Measurements from ENCODE around the gene DCST2.

Gene DCST2

DNA sequence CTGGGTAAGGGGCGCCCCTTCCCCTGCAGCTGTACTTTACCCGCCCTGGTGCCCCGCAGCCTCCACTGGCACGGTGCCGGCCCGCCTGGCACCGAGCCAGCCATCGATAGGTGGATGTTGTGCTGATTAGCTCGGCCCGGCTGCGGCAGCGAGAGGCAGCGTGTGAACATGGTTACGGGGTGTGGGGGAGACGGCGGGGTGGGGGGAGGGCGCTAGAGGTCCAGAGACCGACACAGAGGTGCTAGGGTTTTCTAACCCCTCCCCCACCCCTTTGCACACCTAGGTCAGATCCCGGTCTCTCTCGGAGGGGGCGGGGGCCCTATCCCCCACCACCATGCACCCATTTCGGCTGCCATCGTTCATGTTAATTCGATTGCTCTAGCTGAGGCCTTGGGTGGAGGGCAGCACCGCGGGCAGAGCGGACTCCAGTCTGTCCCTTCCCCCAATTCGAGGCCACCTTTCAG is 36.6 kb upstream of the DCST2 start:
- DNase-seq (ENCODE audit: low read depth in 2 of 3, low spot score in 2 of 3) = no peak

DNA sequence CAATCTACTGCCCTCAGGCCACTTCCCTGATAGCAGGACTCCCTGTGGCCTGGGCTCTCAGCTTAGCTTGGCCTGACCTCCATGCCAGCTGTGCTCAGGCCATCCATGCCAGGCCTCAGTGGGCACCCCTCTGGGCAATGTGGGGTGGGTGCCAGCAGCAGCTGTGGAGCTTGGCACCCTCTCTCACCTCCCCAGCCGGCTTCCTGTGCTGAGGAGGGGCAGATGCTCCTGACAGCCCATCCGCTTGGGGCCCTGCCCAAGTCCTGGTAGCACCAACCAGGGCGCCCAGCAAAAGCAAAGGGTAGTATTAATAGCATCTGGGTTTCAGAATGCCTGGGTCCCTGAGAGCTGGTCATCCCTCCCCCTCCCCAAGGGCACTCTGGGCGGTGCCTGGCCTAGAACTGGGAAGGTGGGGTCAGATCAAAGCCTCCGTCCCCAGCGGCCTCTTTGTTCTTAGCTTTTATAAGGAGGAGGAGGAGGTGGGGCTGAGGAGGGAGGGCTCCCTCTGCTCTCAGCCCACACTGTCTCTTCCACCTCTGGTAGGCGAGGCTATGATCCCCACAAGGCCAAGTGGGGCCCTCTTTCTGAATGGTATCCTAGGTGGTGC is 36.1 kb upstream of the DCST2 start:
- no peak for DNase-seq (ENCODE audit: low read depth in 2 of 3, low spot score in 2 of 3)

DNA sequence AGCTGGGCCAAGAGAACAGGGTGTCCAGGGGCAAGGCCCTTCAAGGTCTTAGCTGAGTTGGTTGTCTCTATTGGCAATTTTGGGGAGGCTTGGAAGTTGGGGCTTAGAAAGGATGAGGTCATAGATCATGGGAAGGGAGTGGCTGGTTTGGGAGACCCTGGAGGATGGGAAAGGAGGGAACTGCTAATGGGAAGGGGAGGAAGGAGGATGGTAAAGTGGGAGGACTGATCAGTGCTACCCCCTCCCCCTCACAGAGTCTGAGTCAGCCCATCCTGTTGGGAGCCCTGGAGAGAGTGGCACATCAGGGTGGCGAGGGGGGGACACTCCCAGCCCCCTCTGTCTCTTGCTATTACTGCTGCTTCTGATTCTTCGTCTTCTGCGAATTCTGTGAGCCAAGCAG is 35.0 kb upstream of the DCST2 start:
- no peak for DNase-seq (ENCODE audit: low read depth in 2 of 3, low spot score in 2 of 3)

DNA sequence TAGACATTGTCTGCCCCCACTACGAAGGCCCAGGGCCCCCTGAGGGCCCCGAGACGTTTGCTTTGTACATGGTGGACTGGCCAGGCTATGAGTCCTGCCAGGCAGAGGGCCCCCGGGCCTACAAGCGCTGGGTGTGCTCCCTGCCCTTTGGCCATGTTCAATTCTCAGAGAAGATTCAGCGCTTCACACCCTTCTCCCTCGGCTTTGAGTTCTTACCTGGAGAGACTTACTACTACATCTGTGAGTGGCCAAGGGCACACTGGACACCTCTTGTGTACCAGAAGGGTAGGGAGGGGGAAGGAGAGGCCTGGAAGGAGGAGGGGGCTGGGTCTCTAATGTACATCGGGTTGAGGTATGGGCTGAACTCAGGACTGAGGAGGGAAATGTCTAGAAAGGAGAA is 33.2 kb upstream of the DCST2 start:
- DNase-seq (ENCODE audit: low read depth in 2 of 3, low spot score in 2 of 3) = no peak

GRCh38 chr1:155064832-155065429 is 31.4 kb upstream of the DCST2 start:
- DNase-seq (ENCODE audit: low read depth in 2 of 3, low spot score in 2 of 3) = no peak

GRCh38 chr1:155064111-155064831 is 30.7 kb upstream of the DCST2 start:
- no peak for DNase-seq (ENCODE audit: low read depth in 2 of 3, low spot score in 2 of 3)

DNA sequence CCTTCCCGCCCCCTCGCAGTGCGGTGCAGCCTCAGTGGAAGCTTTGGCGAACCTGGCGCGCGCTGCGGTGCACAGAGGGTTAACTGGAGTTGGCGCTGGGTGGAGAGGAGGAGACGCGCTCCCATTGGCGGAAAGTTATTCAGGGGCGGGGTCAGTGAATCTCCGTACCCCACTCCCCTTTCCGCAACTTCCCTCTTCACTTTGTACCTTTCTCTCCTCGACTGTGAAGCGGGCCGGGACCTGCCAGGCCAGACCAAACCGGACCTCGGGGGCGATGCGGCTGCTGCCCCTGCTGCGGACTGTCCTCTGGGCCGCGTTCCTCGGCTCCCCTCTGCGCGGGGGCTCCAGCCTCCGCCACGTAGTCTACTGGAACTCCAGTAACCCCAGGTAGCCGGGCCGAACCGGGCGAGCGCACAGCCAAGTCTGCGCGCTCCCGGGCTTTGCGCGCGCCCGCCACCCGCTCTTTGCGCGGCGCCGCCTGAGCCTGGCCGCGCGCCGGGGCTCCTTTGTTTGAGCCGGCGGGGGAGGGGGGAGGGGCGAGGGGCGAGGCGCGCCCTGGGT is 30.0 kb upstream of the DCST2 start, which contains the start of gene EFNA4:
Gene EFNA4, plus strand, starts transcription at position 191 of the 561 bp plus-strand sequence. Its CDS starts 84 bp downstream, at position 275.
- DNase-seq (ENCODE audit: low read depth in 2 of 3, low spot score in 2 of 3) = peak in 2 of 3 experiments; percentile 42 to 63

GRCh38 chr1:155062702-155063411 is 29.3 kb upstream of the DCST2 start:
- peak in 2 of 3 experiments; percentile 43 to 69 for DNase-seq (ENCODE audit: low read depth in 2 of 3, low spot score in 2 of 3)

- DNase-seq (ENCODE audit: low read depth in 2 of 3, low spot score in 2 of 3) = no peak
Observed at GRCh38 chr1:155062151-155062686, 28.6 kb upstream of the DCST2 start.

DNA sequence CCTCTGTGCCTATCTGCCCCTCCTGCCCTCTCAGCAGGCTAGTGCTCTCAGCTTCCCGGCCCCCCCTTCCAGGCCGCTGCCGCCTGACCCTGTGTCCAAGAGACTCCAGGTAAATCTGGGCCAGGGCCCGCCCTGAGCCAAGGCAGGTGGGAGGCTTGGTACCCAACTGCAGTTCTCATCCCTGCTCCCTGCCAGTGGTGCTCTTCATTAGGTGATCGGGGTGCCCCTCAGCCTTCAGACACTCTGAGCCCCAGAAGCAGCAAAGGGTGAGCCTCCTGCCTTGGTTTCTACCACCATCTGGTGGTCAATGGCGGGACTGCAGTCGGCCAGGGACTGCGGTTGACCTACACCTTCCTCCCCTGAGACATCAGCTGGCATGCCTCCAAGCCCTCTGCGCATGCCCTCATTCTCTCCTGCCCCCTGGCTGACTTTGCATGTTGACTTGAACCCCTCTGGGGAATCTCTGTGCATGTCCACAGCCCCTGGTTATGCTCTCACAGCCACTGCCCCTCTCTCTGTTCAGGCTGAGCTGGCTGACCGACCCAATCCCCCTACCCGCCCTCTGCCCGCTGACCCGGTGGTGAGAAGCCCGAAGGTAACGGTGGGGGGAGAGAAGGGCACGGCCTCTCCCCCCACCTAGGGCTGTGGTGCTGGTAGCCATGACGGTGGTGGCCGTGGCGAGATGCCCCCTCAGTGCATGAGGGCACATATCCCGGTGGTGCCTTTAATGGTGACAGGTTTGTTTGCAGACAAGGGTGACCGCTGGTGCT is 28.0 kb upstream of the DCST2 start:
- DNase-seq (ENCODE audit: low read depth in 2 of 3, low spot score in 2 of 3) = peak; percentile 82 to 100 (median 99)

DNA sequence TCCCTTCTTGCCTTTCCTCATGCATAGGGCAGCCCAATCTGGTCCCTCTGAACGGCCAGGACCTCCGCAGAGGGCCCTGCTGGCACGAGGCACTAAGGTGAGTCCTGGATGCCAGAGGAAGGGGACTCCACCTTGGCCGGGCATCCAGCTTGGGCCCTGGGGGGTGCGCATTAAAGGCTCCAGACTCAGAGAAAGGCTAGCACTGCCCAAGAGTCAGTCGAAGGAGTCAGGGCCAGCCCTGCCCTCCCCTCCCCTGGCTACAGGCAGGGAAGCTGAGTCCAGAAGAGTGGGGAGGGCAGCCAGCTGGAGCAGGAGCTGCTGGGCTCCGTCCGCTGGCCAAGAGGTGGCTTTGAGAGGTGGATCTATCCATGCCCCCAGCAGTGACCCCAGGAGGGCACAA is 27.2 kb upstream of the DCST2 start:
- no peak for DNase-seq (ENCODE audit: low read depth in 2 of 3, low spot score in 2 of 3)

- no peak for DNase-seq (ENCODE audit: low read depth in 2 of 3, low spot score in 2 of 3)
Observed at GRCh38 chr1:155057788-155058211, 24.2 kb upstream of the DCST2 start.

DNA sequence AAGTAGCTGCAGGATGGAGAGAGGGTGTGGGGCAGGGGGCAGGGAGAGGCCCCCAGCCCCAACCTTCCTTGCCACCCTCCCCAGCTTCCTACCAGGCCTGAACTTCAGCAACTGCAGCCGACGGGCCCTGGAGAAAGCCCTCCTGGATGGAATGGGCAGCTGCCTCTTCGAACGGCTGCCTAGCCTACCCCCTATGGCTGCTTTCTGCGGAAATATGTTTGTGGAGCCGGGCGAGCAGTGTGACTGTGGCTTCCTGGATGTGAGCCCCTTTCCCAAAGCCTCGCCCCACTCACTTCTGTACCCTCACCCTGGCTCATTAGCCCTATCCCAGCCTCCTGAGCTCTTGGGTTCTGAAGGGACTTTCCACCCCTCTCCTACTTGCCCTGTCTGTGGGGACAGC is 23.5 kb upstream of the DCST2 start:
- no peak for DNase-seq (ENCODE audit: low read depth in 2 of 3, low spot score in 2 of 3)

DNA sequence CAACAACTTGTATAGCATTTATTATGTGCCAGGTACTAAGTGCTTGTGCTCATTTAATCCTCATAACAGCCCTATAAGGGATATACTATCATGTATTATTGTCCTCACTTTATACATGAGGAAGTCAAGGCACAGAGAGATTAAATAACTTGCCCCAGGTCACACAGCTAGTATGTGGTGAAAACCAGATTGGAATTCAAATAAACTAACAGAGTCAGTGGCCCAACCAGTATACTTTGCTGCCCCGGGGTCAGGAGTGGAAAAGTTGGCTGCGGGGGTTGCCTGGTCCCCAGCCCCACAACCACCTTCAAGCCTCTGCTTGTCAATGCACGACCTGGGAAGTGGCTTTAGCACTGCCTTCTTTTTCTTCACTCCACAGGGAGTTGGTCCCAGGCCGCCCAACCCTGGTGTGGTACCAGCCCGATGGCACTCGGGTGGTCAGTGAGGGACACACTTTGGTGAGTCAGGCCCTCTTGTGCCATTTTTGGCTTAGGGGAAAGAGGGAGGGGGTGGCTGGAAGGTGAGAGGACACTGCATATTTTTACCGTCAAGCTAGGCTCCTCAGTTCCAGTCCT is 20.0 kb upstream of the DCST2 start:
- no peak for DNase-seq (ENCODE audit: low read depth in 2 of 3, low spot score in 2 of 3)

- no peak for DNase-seq (ENCODE audit: low read depth in 2 of 3, low spot score in 2 of 3)
Observed at GRCh38 chr1:155052439-155053395, 19.1 kb upstream of the DCST2 start.

DNA sequence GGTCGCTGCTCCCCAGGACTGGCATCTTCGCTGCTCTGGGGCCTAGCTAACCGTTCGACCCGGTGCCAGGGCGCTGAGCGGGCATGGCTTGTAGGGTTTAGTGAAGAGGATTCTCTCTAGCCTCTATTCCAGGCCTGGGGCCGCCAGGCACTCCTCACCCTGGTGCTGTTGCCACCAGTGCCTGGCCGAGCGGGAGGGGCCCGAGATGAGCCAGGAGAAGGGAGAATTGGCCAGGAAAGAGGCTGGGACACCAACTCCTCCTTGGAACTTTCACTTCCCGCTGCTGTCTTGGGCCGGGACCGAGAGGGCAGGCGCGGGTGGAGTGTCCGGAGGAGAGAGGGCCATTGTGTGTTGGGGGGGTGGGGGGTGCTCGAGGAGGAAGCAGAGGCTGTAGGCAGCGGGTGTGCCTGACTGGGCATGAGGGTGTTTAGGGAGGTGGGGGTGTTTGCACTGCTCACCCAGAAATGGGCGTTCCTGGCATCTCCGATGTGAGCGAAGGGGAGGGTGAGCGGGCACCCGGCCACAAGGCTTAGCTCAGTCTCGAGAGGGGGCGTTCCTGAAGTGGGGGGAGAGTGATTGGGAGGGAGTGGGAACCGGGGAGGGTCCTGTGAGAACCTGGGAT is 18.3 kb upstream of the DCST2 start:
- DNase-seq (ENCODE audit: low read depth in 2 of 3, low spot score in 2 of 3) = no peak

GRCh38 chr1:155051342-155051776 is 17.8 kb upstream of the DCST2 start:
- DNase-seq (ENCODE audit: low read depth in 2 of 3, low spot score in 2 of 3) = no peak
